RWPE1 (cell line): ENCODE data around the gene ZNF423.

ENCODE experiments used
- CTCF ChIA-PET: fragments of 350-600 bp; sonication (Branson Sonifier 250); formaldehyde crosslinking; extraction: SDS; loops from one replicate; lab custom pipeline; 2021; lab: Yijun Ruan, JAX
- POLR2A ChIA-PET: fragments of 400-600 bp; formaldehyde crosslinking; extraction: SDS; loops from one replicate; lab custom pipeline; 2020; ENCODE audit warnings: antibody characterized with exemption; ENCODE audit not compliant: low non-redundant PET; lab: Yijun Ruan, JAX
- DNase-seq: peaks from one replicate; pipeline ENCODE4 v3.0.0; 2012; ENCODE audit warnings: low spot score
- H3K27ac ChIP-seq: fragments of 450-650 bp; 2 replicates; pipeline ENCODE4 v1.5.1; 2017
- TF ChIP-seq, protein P1 (sequence below): fragments of 450-650 bp; conservative IDR thresholded peaks from 2 replicates; pipeline ENCODE4 v1.5.1; 2017; ENCODE audit warnings: low read depth, mild to moderate bottlenecking

The ZNF423 gene

DNA sequence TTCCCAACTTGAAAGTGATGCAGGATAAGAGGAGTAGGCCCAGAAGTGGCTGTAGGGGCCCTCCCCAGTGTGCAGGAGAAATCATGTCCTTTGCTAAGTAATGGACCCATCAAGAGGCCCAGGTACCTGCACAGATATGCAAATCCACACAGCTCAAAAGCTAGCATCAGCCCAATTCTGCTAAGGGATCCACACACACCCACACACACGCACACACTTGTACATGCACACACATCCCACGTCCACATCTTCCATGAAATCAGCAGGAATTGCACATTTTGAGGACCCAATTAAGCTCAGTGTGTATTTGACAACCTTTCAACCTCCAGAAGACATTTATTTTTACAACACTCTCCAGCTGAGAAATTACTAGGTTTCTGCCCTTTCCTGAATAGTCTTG lies 297.5 kb downstream of the ZNF423 start:
- ChIA-PET POLR2A (no interaction called here), CTCF (no interaction called here)
- no peak for DNase-seq
- TF ChIP-seq, protein P1, sequence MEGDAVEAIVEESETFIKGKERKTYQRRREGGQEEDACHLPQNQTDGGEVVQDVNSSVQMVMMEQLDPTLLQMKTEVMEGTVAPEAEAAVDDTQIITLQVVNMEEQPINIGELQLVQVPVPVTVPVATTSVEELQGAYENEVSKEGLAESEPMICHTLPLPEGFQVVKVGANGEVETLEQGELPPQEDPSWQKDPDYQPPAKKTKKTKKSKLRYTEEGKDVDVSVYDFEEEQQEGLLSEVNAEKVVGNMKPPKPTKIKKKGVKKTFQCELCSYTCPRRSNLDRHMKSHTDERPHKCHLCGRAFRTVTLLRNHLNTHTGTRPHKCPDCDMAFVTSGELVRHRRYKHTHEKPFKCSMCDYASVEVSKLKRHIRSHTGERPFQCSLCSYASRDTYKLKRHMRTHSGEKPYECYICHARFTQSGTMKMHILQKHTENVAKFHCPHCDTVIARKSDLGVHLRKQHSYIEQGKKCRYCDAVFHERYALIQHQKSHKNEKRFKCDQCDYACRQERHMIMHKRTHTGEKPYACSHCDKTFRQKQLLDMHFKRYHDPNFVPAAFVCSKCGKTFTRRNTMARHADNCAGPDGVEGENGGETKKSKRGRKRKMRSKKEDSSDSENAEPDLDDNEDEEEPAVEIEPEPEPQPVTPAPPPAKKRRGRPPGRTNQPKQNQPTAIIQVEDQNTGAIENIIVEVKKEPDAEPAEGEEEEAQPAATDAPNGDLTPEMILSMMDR: no peak
- H3K27ac ChIP-seq: no peak overlapping the region

DNA sequence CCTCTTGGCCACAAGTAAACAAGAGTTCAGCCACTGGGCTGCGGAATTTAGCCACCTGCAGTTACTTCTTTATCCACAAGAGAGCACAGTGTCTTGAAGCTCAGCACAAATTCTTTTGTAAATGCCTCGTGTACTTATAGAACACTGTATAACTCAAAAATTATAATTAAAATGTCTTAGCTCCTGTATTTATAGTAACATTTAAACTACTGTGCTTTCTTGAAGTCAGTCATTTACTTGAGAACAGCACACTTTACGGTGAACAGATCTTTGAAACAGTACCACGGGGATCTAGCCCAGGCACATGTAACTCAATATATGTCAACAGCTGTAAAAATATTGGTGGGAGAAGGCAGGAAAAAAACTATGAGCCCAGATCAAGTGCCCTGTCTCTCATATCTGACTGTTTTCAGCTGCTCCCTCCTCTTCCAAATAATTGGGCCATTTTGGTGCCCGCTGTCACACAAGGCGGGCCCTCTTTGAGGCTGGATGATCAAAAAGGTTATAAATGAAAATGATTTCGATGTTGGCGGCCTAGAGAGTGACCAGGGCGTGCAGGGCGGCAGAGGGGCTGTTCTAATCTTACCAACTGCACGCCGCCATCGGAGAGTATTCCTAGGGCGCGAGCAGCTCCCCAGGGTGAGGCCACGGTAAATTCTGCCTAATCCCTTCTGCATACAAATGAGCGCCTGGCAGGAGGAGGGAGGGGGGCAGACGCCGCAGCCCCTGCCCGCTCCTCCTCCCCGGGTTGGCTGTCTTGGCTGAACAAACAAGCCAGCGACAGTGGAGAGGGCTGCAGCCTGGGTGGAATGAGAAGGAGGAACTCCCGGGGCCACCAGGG lies 299.1 kb downstream of the ZNF423 start:
- DNase-seq: peak; percentile 24
- H3K27ac ChIP-seq: no peak overlapping the region
- TF ChIP-seq, protein P1: no peak
- CTCF ChIA-PET: interaction anchor here (0.6 to 0.8 kb wide), 3 partner anchors 8 to 300 kb away, joined by 3 read pairs; no protein-coding TSS in a partner anchor
- POLR2A ChIA-PET: no interaction called here

DNA sequence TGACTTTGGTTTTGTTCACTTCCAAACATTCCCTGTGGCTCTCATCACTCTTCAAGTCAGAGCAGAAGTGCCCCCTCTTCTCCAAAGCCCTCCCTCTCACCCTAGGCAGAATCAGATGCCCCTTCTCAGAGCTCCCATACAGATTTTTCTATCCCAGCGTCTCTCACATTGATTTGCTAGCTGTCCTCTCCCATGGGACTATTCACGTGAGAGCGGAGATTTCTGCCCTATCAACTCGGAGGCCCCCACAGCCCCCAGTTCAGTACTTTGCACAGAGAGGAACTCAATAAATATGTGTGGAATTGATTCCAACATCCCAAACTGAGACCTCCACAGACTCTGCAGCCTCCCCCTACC lies 299.7 kb downstream of the ZNF423 start:
- DNase-seq: no peak
- CTCF ChIA-PET: interaction anchor here (0.6 to 0.8 kb wide), 3 partner anchors 9 to 301 kb away, joined by 3 read pairs; no protein-coding TSS in a partner anchor
- POLR2A ChIA-PET: no interaction called here
- TF ChIP-seq, protein P1: no peak
- no peak overlapping the region for H3K27ac ChIP-seq

DNA sequence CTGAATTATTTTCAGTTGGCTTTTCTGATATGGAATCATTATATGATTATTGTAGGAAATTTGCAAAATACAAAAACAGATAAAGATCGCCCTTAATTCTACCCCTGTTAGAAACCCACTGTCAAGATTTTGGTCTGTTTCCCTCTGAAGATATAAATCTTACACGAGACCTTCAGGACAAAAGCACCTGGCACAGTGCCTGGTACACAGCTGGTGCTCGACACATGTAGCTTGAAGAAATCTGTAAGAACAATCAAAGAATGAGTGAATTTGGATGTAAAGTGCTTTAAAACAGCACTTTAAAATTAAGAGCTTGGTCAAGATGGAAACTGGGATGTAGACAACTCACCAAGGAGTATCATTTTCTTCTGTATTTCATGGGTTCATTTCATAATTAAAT lies 301.2 kb downstream of the ZNF423 start:
- no peak for DNase-seq
- POLR2A ChIA-PET: no interaction called here
- CTCF ChIA-PET: interaction anchor here (0.6 to 1.0 kb wide), 2 partner anchors 39 to 367 kb away, joined by 3 to 4 read pairs; no protein-coding TSS in a partner anchor
- TF ChIP-seq, protein P1: no peak
- H3K27ac ChIP-seq: no peak overlapping the region

DNA sequence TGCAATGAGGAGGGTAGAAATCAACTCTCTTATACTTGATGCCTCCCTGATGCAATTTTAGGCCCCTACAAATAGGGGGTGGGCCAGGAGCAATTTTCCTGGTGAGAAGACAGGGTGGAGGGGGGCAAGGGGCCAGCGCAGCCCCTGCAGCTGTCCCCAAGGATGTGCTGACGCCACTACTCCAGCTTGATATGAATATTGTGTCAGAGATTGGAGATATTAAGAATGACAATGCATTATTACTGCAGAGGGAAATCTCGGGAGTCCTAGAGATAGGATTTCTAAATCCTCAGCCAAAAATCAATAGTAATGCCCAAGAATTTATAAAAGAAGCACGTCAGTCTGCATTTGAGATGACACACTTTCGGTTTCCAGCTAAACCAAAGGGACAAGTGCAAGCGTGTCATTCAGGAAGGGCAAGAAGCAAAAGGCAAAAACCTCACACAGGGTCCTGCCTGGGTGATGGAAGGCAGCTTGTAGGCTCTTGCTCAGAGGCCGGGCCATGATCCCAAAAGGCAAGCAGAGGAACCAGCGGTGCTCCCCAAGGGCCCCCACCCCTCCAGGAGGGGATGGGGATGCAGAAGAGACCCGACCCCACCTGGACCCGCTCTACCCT lies 303.5 kb downstream of the ZNF423 start:
- TF ChIP-seq, protein P1: no peak
- ChIA-PET CTCF (no interaction called here), POLR2A (no interaction called here)
- no peak overlapping the region for H3K27ac ChIP-seq
- no peak for DNase-seq

DNA sequence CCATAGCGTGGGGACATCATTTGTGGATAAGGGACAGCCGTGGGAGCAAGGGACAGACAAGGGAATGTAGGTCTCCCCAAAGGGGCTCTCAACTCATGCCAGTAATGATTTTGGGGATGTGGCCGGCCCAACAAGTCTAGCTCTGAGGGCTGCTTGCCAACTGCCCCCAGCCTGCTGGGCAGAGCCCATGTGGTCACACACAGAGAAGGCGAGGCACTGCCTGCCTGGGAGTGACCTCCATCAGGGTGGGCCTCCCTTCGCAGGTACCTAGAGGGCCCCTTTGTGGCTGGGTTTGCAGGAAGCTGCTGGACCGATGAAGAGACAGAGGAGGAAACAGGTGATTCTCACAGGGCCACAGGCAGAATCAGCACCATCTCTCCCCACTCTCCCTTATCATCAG lies 305.2 kb downstream of the ZNF423 start:
- DNase-seq: no peak
- TF ChIP-seq, protein P1: no peak
- POLR2A ChIA-PET: no interaction called here
- CTCF ChIA-PET: no interaction called here
- H3K27ac ChIP-seq: no peak overlapping the region
